Measurements from ENCODE around the gene SLC30A10.

DNA sequence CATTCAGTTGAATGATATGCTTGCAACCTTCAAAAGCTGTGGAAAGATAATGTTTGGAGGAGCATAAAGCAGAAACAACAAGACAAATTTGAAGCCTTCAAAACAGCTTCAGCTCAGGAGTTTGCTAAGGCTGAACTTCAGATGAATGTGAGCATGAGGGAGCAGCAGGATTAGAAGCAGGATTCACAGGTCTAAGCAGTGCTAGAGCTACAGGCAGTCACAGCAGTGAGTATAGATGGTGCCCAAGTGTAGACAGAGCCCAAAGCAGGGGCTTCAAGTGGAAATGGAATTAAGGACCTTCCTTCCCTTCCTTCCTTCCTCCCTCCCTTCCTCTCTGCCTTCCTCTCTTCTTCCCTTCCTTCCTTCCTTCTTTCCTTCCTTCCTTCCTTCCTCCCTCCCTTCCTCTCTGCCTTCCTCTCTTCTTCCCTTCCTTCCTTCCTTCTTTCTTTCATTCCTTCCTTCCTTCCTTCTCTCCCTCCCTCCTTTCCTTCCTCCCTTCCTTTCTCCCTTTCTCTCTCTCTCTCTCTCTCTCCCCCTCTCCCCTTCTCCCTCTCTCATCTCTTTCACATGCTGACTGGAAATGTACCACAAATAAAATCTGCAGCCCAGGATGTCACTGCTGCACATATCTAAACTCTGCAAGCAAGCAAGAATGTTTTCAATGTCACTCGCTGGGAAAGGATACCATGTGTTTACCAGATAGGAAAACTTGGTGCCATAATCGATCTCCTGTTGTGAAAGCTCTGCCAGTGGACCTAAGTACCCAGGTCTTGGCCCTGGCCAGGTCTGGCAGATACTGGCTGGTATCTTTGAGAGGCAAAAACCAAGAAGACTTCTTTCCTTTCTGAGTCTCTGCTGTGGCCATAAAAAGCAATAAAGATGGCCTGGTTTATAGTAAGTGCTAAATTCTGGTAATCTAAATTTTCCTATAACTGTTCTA lies 13.1 kb upstream of the SLC30A10 start:
- TF ChIP-seq, protein P1, sequence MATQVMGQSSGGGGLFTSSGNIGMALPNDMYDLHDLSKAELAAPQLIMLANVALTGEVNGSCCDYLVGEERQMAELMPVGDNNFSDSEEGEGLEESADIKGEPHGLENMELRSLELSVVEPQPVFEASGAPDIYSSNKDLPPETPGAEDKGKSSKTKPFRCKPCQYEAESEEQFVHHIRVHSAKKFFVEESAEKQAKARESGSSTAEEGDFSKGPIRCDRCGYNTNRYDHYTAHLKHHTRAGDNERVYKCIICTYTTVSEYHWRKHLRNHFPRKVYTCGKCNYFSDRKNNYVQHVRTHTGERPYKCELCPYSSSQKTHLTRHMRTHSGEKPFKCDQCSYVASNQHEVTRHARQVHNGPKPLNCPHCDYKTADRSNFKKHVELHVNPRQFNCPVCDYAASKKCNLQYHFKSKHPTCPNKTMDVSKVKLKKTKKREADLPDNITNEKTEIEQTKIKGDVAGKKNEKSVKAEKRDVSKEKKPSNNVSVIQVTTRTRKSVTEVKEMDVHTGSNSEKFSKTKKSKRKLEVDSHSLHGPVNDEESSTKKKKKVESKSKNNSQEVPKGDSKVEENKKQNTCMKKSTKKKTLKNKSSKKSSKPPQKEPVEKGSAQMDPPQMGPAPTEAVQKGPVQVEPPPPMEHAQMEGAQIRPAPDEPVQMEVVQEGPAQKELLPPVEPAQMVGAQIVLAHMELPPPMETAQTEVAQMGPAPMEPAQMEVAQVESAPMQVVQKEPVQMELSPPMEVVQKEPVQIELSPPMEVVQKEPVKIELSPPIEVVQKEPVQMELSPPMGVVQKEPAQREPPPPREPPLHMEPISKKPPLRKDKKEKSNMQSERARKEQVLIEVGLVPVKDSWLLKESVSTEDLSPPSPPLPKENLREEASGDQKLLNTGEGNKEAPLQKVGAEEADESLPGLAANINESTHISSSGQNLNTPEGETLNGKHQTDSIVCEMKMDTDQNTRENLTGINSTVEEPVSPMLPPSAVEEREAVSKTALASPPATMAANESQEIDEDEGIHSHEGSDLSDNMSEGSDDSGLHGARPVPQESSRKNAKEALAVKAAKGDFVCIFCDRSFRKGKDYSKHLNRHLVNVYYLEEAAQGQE (IDR thresholded peaks at IDR 0.05) = no peak
- TF ChIP-seq, protein P2, sequence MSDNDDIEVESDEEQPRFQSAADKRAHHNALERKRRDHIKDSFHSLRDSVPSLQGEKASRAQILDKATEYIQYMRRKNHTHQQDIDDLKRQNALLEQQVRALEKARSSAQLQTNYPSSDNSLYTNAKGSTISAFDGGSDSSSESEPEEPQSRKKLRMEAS (IDR thresholded peaks at IDR 0.05) = no peak
- TF ChIP-seq, protein P3, sequence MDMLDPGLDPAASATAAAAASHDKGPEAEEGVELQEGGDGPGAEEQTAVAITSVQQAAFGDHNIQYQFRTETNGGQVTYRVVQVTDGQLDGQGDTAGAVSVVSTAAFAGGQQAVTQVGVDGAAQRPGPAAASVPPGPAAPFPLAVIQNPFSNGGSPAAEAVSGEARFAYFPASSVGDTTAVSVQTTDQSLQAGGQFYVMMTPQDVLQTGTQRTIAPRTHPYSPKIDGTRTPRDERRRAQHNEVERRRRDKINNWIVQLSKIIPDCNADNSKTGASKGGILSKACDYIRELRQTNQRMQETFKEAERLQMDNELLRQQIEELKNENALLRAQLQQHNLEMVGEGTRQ (IDR thresholded peaks at IDR 0.05) = no peak

Measured in A549 (cell line).